Right renal cortex interstitium (tissue), 3 donors: Measurements from ENCODE around the gene ABCB8. TPM values are rescaled to one million over a fixed set of nuclear protein-coding genes. Genes with fewer than 3 reads are reported as not detected.
"Not testable (repeated sequence)": the region's sequence is repeated elsewhere in the genome, so short reads cannot be mapped to it uniquely, and the experiment has no call there.

Source experiments
- DNase-seq, 3 donors: peaks; one replicate each; pipeline ENCODE4 v3.0.0-alpha.2; 2013; ENCODE audit warnings: low read depth in 3 of 3, low spot score in 2 of 3
- polyA plus RNA-seq, 3 donors: library from polyadenylated mRNA; unstranded; fragments of 120-200 nt; gene quantifications; one replicate each; pipeline ENCODE4 v1.2.1, GENCODE V29; 2013; ENCODE audit not compliant: insufficient read length in 3 of 3

Gene ABCB8
- polyA plus RNA-seq, 3 donors: 15.2 to 18.4 (median 15.5) TPM

- DNase-seq: no peak
Measured at GRCh38 chr7:150997817-150998216, 30.4 kb upstream of the ABCB8 start.

- no peak for DNase-seq
Measured at GRCh38 chr7:150998341-150998740, 29.9 kb upstream of the ABCB8 start.

- DNase-seq: no peak
Measured at GRCh38 chr7:150999001-150999400, 29.2 kb upstream of the ABCB8 start.

- no peak for DNase-seq
Measured at GRCh38 chr7:150999497-151000230, 28.6 kb upstream of the ABCB8 start.

DNA sequence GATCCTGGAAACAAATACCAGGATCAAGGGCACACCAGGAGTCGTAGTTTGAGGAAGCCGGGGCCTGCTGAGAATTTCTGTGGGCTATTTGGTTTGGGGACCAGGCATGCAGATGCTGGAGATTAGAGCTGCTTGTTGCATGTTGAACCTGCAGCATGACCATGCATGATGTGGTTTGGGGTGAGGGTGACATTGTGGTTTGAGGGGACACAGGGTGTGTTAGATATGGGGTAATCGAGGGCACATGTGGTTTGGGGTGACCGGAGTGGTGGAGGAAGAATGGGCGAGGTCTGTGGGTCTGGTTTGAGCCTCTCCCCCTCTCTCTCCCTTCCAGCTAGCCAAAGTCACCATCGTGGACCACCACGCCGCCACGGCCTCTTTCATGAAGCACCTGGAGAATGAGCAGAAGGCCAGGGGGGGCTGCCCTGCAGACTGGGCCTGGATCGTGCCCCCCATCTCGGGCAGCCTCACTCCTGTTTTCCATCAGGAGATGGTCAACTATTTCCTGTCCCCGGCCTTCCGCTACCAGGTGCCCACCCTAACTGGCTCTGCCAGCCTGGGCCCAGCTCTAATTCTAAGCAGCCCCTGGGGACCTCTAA, 27.3 kb upstream of the ABCB8 start:
- no peak for DNase-seq

DNA sequence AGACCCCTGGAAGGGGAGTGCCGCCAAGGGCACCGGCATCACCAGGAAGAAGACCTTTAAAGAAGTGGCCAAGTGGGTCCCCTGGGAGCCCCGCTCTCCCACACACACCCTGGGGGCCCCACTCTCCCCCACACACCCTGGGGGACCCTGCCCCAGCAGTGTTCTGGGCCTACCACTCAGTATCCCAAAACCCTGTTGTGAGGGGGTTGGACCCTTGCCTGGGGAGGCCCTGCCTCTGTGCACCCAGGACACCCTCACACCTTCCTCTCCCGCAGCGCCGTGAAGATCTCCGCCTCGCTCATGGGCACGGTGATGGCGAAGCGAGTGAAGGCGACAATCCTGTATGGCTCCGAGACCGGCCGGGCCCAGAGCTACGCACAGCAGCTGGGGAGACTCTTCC, 26.7 kb upstream of the ABCB8 start:
- DNase-seq: no peak

DNA sequence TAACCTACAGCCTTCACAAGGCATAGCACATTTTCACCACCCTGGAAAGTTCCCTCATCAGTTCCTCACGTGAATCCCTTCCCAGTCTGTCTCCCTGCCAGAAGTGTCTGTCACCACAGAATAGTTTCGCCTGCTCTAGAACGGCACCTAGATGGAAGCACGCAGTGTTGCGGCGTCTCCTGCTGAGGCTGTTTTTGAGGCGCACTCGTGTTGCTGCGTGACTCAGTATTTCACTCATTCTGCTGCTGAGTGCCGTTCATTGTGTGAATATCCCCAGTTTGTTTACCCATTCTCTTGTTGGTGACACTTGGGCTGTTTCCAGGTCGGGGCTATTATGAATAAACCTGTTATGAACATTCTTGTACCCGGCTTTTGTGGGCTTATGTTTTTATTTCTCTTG, 24.7 kb upstream of the ABCB8 start:
- DNase-seq: no peak

DNA sequence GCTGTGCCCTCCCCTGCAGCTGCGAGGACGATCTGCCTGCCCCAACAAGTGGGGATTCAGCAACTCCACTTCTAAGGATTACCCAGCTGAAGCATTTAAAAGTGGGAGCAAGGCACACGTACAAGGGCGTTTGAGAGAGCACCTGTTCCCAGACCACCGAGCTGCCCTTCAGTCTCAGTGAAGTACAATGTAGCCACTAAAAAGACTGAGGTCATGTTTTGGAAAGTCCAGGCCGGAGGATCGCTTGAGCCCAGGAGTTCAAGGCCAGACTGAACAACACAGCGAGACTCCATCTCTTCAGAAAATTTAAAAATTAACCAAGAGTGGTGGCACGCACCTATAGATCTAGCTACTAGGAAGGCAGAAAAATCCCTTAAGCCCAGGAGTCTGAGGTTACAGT, 22.7 kb upstream of the ABCB8 start:
- DNase-seq: no peak

- DNase-seq: no peak
Measured at GRCh38 chr7:151006590-151007300, 21.5 kb upstream of the ABCB8 start.

DNA sequence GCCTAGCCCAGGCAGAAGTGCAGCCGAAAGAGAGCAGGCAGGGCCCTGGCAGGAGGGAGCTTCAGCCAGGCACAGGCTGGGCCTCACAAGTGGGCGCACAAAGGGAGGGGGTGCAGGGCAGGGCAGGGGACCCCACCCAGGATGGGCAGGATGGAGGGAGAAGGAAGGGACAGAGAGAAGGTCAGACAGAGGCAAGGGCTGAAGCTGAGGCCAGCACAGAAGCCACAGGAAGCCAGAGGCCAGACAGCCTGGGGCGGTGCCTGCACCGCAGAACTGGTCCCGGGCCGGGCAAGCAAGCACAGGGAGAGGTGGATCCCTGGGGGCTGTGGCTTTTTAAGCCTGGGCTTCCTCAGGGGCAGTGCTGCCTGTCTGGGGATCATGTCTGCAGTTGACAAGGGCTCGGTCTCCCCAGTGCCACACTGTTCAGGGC, 20.8 kb upstream of the ABCB8 start:
- DNase-seq: no peak

DNA sequence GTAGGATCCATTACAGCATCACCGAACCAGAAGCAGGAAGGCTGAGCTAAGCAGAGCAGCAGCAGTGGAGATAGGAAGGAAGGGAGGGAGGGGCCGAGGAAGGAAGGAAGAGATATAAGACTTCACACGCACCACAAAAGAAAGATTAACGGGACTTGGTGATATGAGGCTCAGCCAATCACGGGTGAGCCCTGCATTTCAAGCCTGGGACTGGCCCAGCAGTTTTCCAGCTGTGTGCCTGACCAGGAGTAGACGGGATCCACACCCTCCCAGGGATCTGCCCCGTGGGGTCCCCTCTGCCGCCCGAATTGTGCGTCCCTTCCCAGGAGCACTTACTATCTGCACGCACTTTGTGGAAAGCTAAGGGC, 20.1 kb upstream of the ABCB8 start:
- DNase-seq: no peak

DNA sequence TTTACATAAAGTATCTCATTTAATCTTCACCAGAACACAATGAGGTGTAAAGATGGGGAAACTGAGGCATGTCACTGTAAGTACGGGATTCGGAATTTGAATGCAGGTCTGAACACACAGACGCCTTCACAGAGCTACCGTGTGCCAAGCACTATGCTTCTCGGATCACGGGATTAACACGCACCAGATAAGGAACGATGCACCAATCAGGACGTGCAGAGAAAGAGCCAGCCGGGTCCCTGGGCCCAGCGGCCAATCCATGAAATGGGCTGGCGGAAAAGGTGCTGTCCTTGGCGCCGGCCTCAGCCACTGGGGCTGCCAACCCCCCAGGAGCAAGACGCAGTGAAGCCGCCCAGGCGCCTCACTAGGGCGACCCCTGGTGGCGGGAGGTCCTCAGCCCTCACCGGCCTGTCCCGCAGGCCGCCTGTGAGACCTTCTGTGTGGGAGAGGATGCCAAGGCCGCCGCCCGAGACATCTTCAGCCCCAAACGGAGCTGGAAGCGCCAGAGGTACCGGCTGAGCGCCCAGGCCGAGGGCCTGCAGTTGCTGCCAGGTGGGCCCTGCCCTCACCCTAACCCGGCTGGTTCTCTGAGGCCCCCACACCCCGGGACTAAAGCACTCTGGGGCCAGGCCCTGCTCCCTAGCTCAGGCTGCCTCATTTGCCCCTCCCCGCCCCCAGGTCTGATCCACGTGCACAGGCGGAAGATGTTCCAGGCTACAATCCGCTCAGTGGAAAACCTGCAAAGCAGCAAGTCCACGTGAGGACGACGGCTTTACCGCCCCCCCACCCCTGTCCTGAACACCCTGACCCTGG, 19.5 kb upstream of the ABCB8 start:
- DNase-seq: no peak

- no peak for DNase-seq
Measured at GRCh38 chr7:151009327-151010036, 18.8 kb upstream of the ABCB8 start.

- DNase-seq: no peak
Measured at GRCh38 chr7:151010037-151010306, 18.3 kb upstream of the ABCB8 start.

DNA sequence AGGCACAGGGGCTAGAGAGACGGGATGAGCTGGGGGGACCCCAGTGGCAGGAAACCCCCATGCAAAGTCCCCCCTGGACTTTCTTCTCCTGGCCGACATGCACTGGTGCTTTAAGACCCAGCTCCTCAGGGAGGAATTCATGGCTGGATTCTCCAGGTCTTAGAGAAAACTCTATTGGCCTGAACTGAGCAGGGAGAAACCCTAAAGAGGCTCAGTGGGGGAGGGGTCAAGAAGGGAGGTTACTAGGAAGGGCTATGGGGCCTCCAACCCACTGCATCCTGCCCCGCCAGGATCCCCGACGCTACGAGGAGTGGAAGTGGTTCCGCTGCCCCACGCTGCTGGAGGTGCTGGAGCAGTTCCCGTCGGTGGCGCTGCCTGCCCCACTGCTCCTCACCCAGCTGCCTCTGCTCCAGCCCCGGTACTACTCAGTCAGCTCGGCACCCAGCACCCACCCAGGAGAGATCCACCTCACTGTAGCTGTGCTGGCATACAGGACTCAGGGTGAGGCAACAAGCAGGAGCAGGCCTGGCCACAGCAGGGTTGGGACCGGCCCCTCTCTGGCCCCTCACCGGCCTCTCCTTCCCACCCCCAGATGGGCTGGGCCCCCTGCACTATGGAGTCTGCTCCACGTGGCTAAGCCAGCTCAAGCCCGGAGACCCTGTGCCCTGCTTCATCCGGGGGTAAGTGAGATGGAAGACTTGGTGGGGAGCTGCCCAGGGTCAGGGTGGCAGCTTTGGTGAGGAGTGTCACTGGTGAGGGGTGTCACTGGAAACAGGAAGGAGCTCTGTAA, 17.7 kb upstream of the ABCB8 start:
- DNase-seq: no peak

GRCh38 chr7:151011097-151011409, 17.2 kb upstream of the ABCB8 start:
- DNase-seq: no peak

DNA sequence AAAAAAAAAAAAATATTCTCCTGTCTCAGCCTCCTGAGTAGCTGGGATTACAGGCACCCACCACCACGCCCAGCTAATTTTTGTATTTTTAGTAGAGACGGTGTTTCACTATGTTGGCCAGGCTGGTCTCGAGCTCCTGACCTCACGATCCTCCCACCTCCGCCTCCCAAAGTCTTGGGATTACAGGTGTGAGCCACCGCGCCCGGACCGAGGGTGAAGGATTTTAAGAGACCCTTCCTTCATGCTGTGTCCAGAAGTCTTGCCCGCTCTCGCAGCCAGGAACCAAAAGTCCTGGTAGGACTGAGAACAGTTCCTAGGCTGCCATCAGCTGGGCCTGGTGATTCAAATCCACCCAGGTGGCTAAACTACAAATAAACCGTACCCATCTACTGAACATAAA, 16.6 kb upstream of the ABCB8 start:
- not testable (repeated sequence) for DNase-seq

DNA sequence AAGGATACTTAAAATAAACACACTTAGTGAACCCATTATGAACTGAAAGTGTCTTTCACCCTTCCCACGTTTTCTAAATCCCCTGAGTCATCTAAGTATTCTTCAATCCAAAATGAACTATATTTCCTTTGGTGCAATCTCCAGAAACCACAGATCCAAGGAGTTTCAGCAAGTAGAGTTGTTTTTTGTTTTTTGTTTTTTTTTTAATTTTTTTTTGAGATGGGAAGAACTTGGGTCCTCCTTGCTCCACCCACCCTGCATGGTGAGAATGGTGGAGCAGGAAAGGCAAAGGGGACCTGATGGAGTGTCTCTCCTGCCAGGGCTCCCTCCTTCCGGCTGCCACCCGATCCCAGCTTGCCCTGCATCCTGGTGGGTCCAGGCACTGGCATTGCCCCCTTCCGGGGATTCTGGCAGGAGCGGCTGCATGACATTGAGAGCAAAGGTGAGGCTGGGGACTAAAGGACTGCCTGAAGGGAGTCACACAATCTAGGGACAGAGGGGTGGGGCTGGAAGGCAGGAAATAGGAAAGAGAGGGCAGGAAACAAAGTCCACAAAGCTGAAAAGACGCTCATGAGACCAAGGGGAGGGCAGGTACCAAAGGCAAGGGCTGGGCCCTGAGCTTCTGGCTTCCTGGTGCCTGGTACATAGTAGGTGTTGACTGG, 16.1 kb upstream of the ABCB8 start:
- no peak for DNase-seq

DNA sequence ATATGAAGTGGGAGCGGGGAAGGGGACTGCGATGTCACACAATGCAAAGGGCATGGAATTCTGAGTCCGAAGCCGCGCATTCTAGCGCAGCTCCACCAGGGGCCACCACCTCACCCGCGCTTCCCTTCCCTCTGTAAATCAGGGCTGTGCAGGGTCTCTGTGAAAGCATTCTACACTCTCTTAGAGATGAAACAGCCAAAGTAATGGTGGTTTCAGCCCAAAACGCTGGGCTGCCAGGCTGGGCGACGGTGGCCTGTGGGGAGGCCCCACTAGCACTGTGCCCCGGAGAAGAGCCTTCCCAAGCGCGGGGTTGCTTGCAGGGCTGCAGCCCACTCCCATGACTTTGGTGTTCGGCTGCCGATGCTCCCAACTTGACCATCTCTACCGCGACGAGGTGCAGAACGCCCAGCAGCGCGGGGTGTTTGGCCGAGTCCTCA, 15.3 kb upstream of the ABCB8 start:
- no peak for DNase-seq

DNA sequence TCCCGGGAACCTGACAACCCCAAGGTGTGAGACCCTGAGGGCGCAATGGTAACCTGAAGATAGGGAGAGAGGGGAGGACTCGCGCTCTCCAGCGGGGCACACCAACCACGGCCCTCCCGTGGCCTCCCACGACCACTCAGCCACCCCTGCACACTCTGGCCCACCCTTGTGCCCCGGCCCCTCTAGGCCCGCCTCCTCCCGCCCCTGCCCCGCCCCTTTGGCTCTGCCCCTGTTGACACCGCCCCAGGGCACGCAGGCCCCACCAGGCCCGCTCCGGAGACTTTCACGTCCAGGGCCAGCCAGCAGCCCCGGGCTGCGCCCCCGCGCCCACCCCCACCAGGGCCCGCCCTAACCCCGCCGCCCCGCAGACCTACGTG, 14.9 kb upstream of the ABCB8 start:
- DNase-seq: no peak
